Stimulated activated CD4-positive, alpha-beta T cell treated with anti-CD3 and anti-CD28 coated beads, Interleukin-15, amount 100 ng/mL, for 1 hour (primary cell): ENCODE data around the gene CDH22.

Experiments used
- DNase-seq, 2 donors: peaks; one replicate each; pipeline ENCODE4 v3.0.0-alpha.2; 2020; ENCODE audit warnings: low read depth in 1 of 2, low spot score in 1 of 2

Gene CDH22

DNA sequence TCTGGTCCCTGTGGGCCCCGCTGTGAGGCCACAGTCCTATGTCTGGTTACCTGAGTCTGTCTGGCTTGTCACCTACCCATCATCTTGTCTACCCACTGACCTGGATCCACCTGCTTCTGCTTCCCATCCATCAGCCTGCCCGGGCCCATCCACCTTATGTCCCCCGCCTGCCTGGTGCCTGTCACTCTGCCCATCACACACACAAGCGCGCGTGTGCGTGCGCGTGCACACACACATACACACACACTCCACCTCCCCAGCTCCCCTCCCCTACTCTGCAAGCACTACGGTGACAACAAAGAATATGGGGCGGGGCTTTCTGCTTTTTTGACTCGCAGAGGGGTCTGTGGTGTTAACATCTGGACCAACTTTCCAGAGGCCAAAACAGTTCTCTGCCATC is 8.0 kb downstream of the CDH22 start:
- DNase-seq = no peak

DNA sequence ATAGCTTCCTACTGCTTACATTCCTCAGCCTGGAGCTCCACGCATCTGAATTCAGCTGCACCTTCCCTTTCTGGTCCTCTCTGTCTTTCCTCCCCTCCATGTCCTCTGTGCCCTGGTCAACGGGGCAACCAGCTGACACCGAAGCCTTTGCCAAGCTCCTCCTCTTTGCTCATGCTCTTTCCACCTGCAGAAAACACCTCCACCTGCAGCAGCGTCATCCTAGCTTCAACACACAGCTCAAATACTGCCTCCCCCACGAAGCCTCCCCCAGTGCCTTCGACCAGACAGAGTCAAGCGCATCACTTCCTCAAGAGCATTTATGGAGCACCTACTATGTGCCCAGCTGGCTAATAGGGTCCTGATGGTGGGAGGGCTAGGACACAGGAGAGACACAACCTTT is 9.2 kb downstream of the CDH22 start:
- no peak for DNase-seq

DNA sequence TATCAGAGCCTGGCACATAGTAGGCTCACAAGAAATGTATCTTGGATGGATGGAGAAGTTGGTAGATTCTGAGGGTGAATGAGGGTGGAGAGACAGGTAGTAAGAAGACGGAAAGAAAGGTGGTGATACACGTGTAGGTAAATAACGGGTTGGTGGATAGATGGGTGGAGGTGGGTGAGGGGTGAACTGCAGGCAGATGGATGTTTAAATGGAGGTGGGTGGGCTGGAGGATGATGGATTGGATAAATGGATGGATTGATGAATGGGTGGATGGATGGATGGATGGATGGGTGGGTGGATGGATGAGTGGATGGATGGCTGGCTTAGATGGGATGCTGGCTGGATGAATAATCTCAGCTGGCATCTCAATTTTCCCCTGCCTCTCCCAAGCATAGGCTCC is 9.9 kb downstream of the CDH22 start:
- DNase-seq = no peak

DNA sequence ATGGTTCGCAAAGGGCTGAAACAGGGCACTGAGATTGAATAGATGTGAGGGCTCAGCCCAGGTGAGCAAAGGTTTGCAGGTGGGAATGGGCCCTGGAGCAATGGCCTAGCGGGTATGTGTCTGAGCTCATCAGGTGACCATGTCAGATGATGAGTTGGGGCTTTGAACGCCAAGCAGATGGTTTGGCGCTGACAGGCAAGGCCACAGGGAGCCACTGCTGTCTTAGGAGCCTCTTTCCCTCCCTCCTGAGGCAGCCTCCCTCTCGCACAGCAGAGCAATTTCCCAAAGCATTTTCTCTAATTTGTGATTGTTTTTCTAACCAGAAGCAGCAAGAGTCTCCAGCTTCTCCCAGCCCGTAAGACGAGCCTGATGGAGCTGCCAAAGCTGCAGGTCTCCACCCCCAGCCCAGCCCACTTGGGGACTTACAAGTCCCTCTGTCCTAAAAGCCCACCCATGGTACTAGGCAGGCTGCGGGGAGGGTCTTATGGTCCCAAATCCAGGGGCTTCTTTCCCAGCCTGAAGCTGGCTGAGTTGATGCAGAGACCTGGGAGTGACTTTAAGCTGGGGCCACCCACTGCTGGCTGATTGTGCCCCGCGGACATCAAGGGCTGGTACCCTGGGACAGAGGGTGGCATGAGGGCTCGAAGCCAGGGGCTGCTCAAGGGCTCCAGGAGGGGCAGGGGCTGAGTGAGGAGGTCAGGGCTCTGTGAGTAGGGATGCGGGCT is 11.6 kb downstream of the CDH22 start:
- DNase-seq = no peak

DNA sequence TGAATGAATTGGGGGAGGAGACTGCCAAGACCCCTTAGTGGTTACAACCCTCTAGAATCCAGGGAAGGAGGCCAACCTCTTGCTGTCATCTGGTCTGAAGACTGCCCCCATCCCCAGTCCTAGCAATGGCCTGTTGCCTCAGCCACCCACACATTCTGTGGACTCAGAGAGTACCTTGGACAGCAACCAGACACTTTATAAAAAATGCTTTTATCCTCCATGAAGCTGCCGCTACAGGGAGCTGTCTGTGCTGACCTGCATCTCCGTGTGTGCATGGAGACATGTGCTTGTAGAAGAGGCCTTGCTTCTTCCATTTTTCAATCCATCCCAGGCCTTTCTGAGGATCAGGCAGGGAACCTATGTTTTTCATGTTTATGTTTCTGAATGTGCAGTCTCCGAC is 15.2 kb downstream of the CDH22 start:
- DNase-seq = no peak

DNA sequence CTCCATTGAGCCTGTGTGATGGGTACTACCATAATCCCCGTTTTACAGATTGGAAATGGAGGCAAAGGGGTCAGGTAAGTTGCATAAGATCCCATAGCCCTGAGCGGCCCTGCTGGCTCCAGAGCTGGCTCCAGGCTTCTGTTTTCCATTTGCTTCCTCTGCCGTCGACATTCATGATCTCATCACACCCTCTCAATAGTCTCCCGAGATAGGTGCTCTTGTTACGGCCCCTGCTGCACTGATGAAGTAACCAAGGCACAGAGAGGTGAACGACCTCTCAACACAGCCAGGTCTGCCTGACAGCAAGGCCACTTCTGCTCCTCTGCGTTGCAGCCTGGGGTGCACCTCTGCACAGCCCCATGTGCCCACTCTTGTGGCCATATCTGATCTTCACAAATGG is 16.9 kb downstream of the CDH22 start:
- DNase-seq = no peak

DNA sequence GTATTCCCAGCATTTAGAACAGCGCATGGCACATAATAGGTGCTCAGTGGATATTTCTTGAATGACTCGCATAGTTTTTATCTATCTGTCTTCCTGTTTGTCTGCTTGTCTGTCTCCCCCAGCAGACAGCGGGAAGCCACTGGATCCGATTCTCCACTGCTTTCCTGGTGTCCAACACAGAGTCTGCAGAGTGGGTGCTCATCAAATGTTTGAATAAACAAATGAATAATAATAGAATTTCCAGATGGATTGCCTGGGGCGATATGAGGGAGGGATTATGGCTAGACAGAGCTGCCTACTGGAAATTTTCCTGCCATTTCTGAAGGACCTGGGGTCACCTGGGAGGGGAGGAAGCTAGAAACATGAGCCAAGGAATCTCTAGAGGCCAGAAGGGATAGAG is 18.9 kb downstream of the CDH22 start:
- no peak for DNase-seq

DNA sequence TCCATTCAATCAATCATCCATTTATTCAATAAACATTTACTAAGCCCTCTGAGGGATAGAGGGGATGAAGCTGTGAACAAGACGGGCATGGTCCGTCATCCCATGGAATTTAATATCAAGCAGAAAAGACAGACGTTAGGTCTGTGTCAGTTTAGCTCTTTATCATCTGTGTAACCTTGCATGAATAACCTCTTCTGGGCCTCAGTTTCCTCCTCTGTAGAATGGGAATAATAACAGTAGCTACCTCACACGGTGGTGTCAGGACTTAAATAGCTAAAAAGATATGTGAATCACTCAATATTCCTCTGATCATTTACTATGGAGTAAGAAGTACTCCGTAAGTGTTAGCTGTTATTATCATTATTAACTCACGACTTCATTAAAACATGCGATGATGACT is 21.3 kb downstream of the CDH22 start:
- DNase-seq = no peak

DNA sequence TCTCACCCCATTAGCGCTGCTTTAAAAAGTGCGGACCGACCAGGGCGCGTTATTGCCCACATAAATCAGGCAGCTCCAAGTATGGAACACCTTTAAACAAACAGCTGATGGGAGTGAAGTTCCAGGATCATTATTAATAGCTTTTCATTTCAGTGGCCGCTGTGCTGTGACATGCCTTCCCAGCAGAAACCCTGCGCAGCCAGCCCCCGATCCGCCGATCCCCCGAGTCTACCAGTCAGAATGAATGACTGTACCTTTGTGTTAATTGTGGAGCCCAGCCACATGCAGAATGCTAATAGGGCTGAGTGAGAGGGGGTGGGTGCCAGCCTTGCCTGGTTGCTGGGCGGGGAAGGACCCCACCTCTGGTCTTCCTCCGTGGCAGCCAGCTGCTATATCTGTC is 21.9 kb downstream of the CDH22 start:
- DNase-seq = no peak

DNA sequence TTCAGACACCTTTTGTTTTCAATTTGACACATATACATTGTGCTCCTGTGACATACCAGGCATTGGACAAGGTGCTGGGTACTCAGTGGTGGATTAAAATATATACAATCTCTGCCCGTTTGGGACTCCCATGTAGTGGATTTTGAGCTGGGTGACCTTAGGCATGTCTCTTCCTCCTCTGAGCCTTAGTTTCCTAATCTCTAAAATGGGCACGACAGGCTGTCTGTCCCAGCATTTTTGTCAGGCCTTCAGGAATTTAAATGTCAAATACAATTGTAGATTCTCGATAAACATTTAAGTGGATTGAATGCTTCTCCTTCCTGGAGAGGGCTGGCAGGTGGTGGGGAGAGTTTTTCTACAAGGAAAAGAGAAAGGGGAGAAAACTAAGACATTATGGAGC is 22.6 kb downstream of the CDH22 start:
- DNase-seq = no peak

DNA sequence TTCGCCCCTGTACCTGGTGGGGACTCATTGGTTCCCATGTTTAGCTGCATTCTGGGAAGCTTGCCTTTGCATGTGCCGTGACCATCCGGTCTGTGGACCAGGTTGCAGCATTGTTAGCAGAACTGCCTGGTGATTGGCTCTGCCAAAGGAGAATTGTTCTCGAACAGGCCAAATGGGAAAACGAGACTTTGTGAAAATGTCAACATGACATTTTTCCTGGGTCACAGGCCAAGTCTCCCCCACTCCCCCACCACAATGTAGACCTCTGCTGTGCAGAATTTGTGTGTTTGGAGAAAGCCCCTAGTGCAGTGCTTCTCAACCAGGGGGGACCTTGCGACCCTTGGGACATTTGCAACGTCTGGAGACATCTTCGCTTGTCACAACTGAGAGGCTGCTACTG is 23.2 kb downstream of the CDH22 start:
- no peak for DNase-seq

DNA sequence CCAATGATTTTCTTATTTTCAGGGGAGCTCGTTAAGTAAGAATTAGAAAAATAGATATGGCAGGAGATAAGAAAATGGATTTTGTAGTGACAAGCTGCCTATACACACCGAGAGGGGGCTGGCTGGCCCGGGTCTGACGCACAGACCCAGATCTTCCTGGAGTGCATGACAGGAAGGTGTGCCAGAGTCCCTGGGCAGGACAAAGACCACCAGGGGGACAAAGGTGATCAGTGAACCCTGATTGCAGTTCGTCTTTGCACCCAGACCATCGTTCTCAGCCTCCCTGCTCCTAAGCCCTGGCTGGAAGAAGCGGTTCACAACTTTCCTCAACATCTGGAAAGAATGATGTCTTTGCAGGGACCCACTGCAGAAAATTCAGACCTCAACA is 24.3 kb downstream of the CDH22 start:
- DNase-seq = no peak

DNA sequence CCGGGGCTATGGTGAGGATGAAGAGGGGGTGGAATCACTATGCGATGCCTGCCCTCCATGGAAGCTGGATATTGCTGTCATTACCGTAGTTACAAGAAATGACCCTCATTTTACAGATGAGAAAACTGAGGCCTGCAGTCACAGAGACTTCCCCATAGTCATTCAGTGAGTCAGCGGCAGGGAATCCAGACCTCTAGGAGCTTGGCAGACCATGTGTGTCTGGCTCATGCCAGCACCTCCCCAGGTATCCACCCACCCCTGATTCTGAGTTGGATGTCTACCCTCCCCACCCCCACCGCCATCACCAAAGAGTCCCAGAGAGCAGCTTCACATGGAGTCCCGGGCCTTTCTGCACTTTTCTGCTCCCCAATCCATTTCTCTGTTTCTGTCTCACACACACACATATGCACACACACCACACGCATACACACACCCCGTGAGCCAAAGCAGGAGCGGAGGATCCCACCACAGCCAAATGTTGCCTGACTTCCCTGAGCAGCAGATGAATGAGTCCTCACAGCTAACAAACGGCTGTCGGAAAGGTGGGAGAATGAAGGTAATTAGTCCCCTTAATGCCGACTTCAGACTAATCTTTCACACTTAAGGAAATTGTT is 24.8 kb downstream of the CDH22 start:
- no peak for DNase-seq

DNA sequence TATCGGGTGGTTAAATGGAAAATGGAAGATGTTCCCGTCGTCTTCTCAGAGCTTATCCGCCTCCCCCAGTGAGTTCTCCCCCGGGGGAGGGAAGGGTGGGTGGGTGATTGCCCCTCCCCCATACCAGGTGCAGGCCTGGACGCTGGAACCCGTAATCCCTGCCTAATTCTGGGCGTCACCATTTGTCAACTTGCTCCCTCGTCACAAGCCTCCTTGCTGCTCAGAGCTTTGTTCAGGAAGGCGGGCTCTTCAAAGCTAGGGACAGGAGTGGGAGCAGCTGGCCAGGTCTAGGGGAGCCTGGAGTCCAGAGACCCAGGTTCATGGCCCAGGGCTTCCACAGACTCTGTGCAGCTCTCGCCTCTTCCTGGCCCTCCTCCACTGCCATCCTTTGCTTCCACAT is 25.6 kb downstream of the CDH22 start:
- no peak for DNase-seq

DNA sequence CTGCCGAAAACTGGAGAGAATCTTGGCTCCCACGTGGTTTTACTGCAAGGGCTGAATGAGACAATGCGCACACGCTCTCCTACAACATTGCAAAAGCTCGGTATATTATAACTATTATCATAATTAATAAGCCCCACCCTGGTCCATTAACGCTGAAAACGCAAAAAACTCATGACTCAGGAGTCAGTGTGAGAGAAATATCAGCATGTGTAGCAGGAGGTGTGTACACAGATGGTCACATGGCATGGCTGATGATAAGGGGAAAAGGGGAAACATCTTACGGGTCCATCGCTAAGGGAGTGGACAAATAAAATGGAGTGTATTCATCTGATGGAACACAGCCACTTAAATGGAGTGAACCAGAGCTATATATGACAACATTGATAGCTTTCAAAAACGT is 29.2 kb downstream of the CDH22 start:
- DNase-seq = no peak

DNA sequence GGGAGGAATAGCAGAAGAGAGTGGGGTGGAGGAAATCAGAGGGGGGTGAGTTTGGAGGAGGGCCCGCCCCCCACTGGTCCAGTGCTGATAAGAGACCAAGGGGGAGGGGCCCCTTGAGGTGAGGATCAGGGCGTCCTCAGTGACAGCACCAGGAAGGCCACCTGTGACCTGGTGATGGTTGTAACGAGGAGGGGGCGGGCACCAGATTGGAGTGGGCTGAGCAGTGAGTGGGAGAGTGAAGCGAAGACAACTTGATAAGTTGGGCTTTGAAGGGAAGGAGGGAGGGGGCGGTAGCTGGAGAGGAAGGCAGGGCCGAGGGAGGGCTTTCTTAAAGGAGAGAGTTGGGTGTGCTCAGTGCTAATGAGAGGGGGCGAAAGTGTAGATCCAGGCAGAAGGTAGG is 30.7 kb downstream of the CDH22 start:
- no peak for DNase-seq

DNA sequence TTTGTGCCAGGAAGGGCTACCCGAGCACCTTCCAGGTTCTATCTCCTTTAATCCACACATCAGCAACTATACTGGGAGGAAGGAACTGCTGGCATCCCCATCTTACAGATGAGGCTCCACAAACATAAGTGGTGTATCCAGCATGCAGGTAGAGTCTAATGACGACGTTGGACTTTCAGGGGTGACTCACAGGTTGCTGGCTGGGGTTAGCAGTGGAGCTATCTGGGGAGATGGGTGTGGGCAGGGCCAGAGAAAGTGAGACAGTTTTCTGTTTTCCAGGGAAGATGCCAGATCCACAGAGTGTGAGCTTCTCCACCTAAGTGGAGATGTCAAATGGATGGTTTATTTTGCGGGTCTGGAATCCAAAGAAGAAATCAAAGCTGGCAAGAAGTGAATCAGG is 31.8 kb downstream of the CDH22 start:
- DNase-seq = no peak

DNA sequence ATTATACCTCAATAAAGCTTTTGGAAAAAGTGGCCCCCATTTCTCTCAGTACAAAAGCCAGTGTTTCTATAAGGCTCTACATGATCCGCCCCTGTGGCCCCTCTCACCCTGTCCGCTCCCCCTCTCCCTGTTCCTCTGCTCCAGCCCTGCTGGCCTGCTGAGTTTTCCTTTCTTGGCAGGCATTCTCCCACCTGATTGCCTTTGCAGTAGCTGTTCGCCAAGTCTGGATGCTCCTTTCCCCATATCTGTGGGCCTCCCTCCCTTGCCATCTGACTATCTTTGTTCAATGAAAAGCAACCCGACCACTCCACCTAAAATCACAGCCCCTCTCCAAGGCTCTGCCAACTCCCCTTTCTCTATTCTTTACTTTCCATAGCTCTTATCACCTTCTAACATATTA is 33.2 kb downstream of the CDH22 start:
- DNase-seq = no peak

DNA sequence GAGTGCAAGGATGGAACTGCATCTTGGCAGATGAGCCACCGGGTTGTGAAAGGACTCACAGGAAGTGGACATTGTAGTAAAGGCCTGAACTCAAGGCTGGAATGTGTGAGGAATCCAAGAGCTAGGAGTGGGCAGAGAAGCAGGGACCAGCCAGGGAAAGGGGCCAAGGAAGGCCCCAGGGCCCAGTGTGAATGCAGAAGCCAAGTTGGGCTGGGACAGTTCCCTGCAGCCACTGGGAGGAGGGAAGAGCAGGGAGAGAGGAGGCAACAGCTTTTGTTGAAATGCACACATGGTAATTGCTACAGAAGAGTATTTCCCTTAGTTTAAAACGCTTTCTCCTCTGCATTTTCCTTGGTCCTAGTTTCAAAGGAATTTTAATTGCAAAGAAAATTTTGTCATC is 34.6 kb downstream of the CDH22 start:
- no peak for DNase-seq

DNA sequence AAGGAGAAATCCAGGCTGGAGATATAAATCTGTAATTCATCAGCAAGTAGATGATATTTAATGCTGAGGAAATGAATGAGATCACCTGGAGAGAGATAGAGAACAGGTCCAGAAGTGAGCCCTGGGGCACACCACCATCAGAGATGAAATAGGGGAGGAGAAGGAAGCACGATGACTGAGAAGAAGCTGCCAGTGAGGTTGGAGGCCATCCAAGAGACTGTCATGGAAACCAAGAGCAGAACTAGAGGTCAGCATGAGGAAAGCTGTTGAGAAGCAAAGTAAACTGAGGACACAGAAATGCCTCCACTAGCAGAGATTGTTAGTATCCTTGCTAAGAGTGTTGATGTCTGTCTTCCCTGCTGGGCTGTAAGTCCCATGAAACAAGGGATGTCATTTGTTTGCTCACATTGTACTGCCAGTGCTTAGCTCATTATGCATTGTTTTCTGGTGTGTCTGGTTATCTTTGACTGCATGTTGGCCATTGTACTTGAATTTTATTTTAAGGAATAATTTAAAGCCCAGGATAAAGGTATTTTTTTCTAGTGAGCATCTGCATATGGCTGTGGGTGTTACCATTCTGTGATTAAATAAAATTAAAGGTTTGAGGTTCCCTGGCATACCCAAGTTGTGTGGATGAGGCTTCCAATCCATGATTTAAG is 35.8 kb downstream of the CDH22 start:
- no peak for DNase-seq

DNA sequence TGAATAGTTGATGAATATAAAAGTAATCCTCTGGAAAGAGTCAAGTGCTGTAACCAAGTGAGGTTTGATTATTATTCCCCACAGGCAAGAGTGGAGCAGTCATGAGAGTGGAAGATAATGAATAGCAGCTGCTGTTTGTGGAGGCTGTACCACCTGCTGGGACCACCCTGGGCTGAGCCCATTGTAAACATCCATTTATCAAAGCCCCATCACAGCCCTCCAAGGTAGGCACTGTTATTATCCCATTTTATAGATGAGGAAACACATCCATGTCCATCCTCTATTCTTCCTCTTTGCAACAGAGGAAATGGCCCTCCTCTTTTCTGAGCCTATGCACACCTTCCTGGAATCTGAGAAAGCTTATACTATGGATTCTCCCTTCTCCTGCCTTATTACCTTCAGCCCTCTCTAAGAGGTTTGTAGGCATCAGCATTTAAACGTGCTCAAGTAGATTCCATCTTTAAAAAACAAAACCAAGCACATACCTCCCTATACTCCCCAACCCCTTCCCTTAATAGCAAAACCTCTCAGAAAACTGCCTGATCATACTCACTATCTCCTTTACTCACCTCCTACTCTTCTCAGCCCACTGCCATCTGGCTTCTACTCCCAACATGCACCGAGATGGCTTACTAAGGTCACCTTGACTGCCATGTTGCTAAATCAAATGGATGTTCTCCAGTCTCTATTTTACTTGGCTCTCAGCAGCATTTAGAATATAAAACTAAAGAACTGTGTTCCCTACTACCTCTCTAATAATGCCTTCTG is 37.1 kb downstream of the CDH22 start:
- no peak for DNase-seq

DNA sequence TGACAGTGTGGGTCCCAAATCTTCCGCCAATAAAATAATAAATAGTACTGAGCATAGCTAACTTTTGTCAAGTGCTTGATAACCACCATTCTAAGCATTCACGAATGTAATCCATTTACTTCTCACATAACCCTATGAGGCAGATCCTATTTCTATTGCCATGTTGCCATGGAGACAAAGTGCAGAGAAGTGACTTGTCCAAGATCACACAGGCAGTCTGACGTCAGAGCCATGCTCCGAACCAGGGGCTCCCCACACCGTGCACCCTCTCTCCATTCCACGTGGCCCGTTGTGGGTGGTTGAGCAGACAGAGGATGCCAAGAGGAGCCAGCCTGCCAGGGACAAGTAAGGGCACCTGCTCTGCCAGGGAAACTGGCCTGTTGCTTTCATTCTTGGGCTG is 38.9 kb downstream of the CDH22 start:
- no peak for DNase-seq
